ENCODE data around the gene ZMYND8. TPM values are rescaled to one million over a fixed set of nuclear protein-coding genes. Genes with fewer than 3 reads are reported as not detected.
"Not testable (repeated sequence)": the region's sequence is repeated elsewhere in the genome, so short reads cannot be mapped to it uniquely, and the experiment has no call there.

ZMYND8 gene
- total RNA-seq, 1 donor from 2014 or later: 37.9 TPM

DNA sequence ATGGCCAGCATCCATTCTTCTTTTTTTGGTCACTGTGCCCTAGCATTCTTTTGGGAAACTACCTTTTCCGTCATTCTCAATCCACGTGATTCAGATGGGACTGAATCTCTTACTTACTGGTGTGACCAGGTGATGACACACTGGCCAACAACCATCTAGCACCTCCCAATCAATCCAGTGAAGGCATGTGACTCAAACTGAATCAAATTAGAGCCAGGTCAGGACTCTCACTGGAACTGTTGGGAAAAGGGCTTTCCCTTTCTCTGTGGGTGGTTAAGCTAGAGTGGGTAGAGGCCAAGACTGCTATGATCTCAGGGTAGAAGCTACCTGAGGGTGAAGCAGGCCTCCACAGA lies 36.2 kb upstream of the ZMYND8 start:
- Histone ChIP-seq H3K27ac (replicated peaks) (no peak overlapping the region), H3K9me3 (replicated peaks) (peaks cover 4% of the 10 kb centered on the region), H3K4me1 (peaks cover 12% of the 10 kb centered on the region), H3K27me3 (ENCODE audit: low read depth) (no peaks in the 10 kb centered on the region), H3K36me3 (no peaks in the 10 kb centered on the region), H3K4me3 (no peak overlapping the region)
- intact Hi-C loops (cut with micrococcal nuclease): no loop called here
- TF ChIP-seq, protein P1, sequence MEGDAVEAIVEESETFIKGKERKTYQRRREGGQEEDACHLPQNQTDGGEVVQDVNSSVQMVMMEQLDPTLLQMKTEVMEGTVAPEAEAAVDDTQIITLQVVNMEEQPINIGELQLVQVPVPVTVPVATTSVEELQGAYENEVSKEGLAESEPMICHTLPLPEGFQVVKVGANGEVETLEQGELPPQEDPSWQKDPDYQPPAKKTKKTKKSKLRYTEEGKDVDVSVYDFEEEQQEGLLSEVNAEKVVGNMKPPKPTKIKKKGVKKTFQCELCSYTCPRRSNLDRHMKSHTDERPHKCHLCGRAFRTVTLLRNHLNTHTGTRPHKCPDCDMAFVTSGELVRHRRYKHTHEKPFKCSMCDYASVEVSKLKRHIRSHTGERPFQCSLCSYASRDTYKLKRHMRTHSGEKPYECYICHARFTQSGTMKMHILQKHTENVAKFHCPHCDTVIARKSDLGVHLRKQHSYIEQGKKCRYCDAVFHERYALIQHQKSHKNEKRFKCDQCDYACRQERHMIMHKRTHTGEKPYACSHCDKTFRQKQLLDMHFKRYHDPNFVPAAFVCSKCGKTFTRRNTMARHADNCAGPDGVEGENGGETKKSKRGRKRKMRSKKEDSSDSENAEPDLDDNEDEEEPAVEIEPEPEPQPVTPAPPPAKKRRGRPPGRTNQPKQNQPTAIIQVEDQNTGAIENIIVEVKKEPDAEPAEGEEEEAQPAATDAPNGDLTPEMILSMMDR (IDR thresholded peaks at IDR 0.05; ENCODE audit: borderline replicate concordance): no peak
- DNase-seq: no peak

- peak; percentile 17 for DNase-seq
- intact Hi-C loops (cut with micrococcal nuclease): no loop called here
- peak overlapping the region; percentile 33 for H3K27ac ChIP-seq (replicated peaks)
Measured at GRCh38 chr20:47392015-47392720, 35.7 kb upstream of the ZMYND8 start.

DNA sequence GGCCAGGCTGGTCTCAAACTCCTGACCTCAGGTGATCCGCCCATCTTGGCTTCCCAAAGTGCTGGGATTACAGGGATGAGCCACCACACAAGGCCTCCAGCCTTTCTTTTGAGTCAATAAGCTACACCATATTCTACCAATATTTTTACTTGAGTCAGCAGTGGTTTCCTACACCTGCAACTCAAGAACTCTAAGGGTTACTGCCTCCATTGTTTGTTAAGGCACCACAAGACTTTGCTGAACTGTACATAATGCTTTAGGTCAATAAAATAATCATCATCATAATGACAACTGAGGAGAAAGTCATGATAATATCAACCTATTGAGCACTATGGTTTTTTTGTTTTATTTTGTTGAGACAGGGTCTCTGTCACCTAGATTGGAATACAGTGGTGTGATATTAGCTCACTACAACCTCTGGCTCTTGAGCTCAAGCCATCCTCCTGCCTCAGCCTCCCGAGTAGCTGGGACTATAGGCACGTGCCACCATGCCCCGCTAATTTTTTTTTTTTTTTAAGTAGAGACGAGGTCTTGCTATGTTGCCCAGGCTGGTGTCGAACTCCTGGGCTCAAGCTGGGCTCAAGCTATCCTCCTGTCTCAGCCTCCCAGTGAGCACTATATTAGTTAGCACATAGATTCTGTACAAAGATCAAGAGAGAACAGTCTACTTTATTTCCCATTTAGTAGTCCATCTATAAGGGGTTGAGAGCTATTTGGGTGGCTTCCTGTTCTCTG lies 34.9 kb upstream of the ZMYND8 start:
- no peaks in the 10 kb centered on the region for H3K36me3 ChIP-seq
- intact Hi-C loops (cut with micrococcal nuclease): no loop called here
- H3K27ac ChIP-seq (replicated peaks): peak overlapping the region; percentile 33
- no peak for DNase-seq
- no peak overlapping the region for H3K4me3 ChIP-seq
- TF ChIP-seq, protein P1 (IDR thresholded peaks at IDR 0.05; ENCODE audit: borderline replicate concordance): no peak
- H3K9me3 ChIP-seq (replicated peaks): peaks cover 4% of the 10 kb centered on the region
- no peaks in the 10 kb centered on the region for H3K27me3 ChIP-seq (ENCODE audit: low read depth)
- H3K4me1 ChIP-seq: peaks cover 5% of the 10 kb centered on the region

More at GRCh38 chr20:47392015-47392720, 35.7 kb upstream of the ZMYND8 start:
- TF ChIP-seq, protein P1 (IDR thresholded peaks at IDR 0.05; ENCODE audit: borderline replicate concordance): no peak
- peaks cover 7% of the 10 kb centered on the region for H3K4me1 ChIP-seq
- H3K27me3 ChIP-seq (ENCODE audit: low read depth): no peaks in the 10 kb centered on the region
- H3K9me3 ChIP-seq (replicated peaks): peaks cover 4% of the 10 kb centered on the region
- no peak overlapping the region for H3K4me3 ChIP-seq
- H3K36me3 ChIP-seq: no peaks in the 10 kb centered on the region

GRCh38 chr20:47389867-47390347 lies 33.4 kb upstream of the ZMYND8 start:
- Histone ChIP-seq H3K4me3 (no peak overlapping the region), H3K36me3 (no peaks in the 10 kb centered on the region), H3K9me3 (replicated peaks) (peaks cover 4% of the 10 kb centered on the region), H3K27ac (replicated peaks) (no peak overlapping the region), H3K27me3 (ENCODE audit: low read depth) (no peaks in the 10 kb centered on the region), H3K4me1 (peaks cover 6% of the 10 kb centered on the region)
- intact Hi-C loops (cut with micrococcal nuclease): loop anchor here (10.0 kb wide), 1 partner anchor 185 kb away; no protein-coding TSS in a partner anchor
- TF ChIP-seq, protein P1 (IDR thresholded peaks at IDR 0.05; ENCODE audit: borderline replicate concordance): no peak
- no peak for DNase-seq

DNA sequence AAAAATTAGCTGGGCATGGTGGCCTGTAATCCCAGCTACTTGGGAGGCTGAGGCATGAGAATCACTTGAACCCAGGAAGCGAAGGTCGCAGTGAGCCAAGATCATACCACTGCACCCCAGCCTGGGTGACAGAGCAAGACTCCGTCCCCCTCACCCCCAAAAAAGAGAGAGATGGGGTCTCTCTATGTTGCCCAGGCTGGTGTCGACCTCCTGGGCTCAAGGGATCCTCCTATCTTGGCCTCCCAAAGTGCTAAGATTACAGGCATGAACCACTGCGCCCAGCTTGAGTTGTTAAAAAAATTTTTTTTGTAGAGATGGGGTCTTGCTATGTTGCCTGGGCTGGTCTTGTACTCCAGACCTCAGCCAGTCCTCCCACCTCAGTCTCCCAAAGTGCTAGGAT lies 29.5 kb upstream of the ZMYND8 start:
- DNase-seq; H3K36me3 ChIP-seq; H3K27ac ChIP-seq (replicated peaks); H3K9me3 ChIP-seq (replicated peaks); H3K27me3 ChIP-seq (ENCODE audit: low read depth); H3K4me3 ChIP-seq: not testable (repeated sequence)
- H3K4me1 ChIP-seq: peaks cover 16% of the 10 kb centered on the region
- intact Hi-C loops (cut with micrococcal nuclease): loop anchor here (2.0 to 10.0 kb wide), 2 partner anchors 113 to 181 kb away; no protein-coding TSS in a partner anchor

Data from left ventricle myocardium inferior (tissue), 1 donor.